GM12864 (cell line): Measurements from ENCODE around the gene EHMT1.

ENCODE experiments used
- DNase-seq: peaks from one replicate; pipeline ENCODE4 v3.0.0-alpha.2; 2011; ENCODE audit warnings: low read depth
- H3K4me3 ChIP-seq: 2 replicates; pipeline ENCODE4 v1.5.1; 2011; ENCODE audit warnings: mild to moderate bottlenecking, low read depth, low read length, control low read depth
- TF ChIP-seq, protein P1 (sequence below): IDR thresholded peaks from 2 replicates; pipeline ENCODE4 v1.5.1; 2011; ENCODE audit warnings: low read depth, mild to moderate bottlenecking, moderate library complexity, low read length, control low read depth, inconsistent platforms; ENCODE audit errors: missing control alignments

Gene EHMT1

GRCh38 chr9:137618105-137619067, at the start of gene EHMT1:
Gene EHMT1 (plus strand): TSS chr9:137619005. CDS start chr9:137619029, 24 bp downstream.
- H3K4me3 ChIP-seq, result peak within 1 kb of the TSS; percentile 85
- DNase-seq, result peak; percentile 35
- TF ChIP-seq, protein P1, sequence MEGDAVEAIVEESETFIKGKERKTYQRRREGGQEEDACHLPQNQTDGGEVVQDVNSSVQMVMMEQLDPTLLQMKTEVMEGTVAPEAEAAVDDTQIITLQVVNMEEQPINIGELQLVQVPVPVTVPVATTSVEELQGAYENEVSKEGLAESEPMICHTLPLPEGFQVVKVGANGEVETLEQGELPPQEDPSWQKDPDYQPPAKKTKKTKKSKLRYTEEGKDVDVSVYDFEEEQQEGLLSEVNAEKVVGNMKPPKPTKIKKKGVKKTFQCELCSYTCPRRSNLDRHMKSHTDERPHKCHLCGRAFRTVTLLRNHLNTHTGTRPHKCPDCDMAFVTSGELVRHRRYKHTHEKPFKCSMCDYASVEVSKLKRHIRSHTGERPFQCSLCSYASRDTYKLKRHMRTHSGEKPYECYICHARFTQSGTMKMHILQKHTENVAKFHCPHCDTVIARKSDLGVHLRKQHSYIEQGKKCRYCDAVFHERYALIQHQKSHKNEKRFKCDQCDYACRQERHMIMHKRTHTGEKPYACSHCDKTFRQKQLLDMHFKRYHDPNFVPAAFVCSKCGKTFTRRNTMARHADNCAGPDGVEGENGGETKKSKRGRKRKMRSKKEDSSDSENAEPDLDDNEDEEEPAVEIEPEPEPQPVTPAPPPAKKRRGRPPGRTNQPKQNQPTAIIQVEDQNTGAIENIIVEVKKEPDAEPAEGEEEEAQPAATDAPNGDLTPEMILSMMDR, result no peak

DNA sequence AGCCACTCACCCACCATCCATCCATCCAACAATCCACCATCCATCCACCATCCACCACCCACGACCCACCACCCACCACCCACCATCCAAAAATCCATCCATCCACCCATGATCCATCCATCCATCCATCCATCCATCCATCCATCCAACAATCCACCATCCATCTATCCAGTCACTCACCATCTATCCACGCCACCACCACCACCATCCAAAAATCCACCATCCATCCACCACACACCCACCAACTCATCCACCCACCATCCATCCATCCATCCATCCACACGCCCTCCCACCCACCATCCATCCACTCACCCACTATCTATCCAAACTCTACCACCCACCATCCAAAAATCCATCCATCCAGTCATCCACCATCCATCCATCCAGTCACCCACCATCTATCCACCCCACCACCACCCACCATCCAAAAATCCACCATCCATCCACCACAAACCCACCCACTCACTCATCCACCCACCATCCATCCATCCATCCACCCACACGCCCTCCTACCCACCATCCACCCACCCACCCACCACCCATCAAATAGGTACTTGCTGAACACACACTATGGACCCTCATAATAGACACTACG, 49.1 kb upstream of the EHMT1 start:
- DNase-seq, result no peak
- H3K4me3 ChIP-seq, result no peak overlapping the region
- TF ChIP-seq, protein P1, result no peak

- TF ChIP-seq, protein P1, result no peak
- no peak overlapping the region for H3K4me3 ChIP-seq
- DNase-seq, result no peak
Measured at GRCh38 chr9:137570566-137570965, 48.2 kb upstream of the EHMT1 start.

DNA sequence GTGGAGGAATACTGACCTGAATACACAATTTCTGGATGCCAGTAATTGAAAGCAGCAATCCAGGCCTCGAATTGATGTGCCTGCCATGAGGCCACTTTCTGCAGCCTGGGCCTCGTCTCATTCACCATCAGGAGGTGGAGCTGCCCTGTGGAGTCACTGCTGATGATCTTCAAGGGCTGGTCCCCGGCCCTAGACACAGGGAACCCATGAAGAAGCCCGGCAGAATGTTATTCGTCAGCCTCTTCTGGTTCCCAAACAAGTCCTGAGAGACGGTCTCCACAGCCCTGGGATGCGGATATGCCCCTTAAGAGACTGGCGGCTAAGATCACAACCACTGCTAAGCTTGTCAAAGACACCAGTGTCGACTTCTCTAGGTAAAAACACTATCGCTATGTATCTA, 44.6 kb upstream of the EHMT1 start:
- DNase-seq, result no peak
- TF ChIP-seq, protein P1, result no peak
- H3K4me3 ChIP-seq, result no peak overlapping the region

GRCh38 chr9:137575364-137575715, 43.5 kb upstream of the EHMT1 start:
- no peak overlapping the region for H3K4me3 ChIP-seq
- no peak for DNase-seq
- TF ChIP-seq, protein P1, result no peak

GRCh38 chr9:137575716-137576411, 42.9 kb upstream of the EHMT1 start:
- DNase-seq, result no peak
- no peak overlapping the region for H3K4me3 ChIP-seq
- TF ChIP-seq, protein P1, result peak; percentile 10
